Neutrophil (primary cell): ENCODE measurements around the gene LIPM.
A peak's percentile ranks its signal among the peaks of the same experiment; 100 is the strongest.

Experiments used
- H3K27ac ChIP-seq: fragments of 200-600 bp; sonication (generic); 2 replicates; pipeline ENCODE4 v1.5.1; 2016; ENCODE audit warnings: mild to moderate bottlenecking, moderate library complexity
- H3K27me3 ChIP-seq: fragments of 200-600 bp; sonication (generic); 2 replicates; pipeline ENCODE4 v1.6.0; 2016; ENCODE audit warnings: mild to moderate bottlenecking
- H3K36me3 ChIP-seq: fragments of 200-600 bp; sonication (generic); 2 replicates; pipeline ENCODE4 v1.5.1; 2017
- H3K4me1 ChIP-seq, 2 experiments: fragments of 200-600 bp in 1 of 2; sonication (generic) in 1 of 2; 1 replicate in 1 of 2; 2 replicates in 1 of 2; pipeline versions ENCODE4 v1.5.1 to v1.6.1; 2013 to 2016; ENCODE audit warnings: low read depth in 1 of 2, low read length in 1 of 2, mild to moderate bottlenecking in 1 of 2, moderate library complexity in 1 of 2; ENCODE audit not compliant: control insufficient read depth in 1 of 2, insufficient read depth in 1 of 2
- H3K4me3 ChIP-seq, 2 experiments: fragments of 200-600 bp in 1 of 2; sonication (generic) in 1 of 2; 1 replicate in 1 of 2; 2 replicates in 1 of 2; pipeline ENCODE4 v1.5.1; 2013 to 2016; ENCODE audit warnings: low read depth in 1 of 2, low read length in 1 of 2, mild to moderate bottlenecking in 1 of 2, moderate library complexity in 1 of 2
- H3K9me3 ChIP-seq: fragments of 200-600 bp; sonication (generic); 2 replicates; pipeline ENCODE4 v1.5.1; 2016
- TF ChIP-seq, protein P1 (sequence below): fragments of 200-600 bp; sonication (generic); IDR thresholded peaks from 2 replicates; pipeline ENCODE4 v1.5.1; 2016; ENCODE audit warnings: antibody characterized with exemption

LIPM gene

DNA sequence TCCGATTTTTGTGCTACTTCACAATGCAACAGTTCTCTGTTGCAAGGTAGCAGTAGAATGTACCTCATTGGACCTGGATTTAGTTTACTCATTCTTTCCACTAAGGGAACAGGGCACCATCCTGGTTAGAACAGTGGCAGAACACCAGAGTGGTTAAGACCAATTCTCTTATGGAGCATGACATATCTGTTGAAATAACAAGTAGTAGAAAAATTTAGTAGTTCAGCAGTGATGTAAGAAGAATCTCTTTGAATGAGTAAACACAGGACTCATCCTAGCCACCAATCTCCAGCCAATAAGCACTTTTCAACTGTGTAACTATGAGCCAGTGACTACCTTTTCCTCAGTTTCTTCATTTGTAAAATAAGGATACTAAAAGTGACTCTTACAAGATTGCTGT lies 46.7 kb downstream of the LIPM start:
- H3K4me1 ChIP-seq: peaks cover 89 to 93% of the 10 kb centered on the region in 2 experiments
- peak overlapping the region; percentile 52 to 65 for H3K4me3 ChIP-seq
- H3K9me3 ChIP-seq: no peaks in the 10 kb centered on the region
- no peaks in the 10 kb centered on the region for H3K27me3 ChIP-seq
- H3K27ac ChIP-seq: peak overlapping the region; percentile 84
- TF ChIP-seq, protein P1, sequence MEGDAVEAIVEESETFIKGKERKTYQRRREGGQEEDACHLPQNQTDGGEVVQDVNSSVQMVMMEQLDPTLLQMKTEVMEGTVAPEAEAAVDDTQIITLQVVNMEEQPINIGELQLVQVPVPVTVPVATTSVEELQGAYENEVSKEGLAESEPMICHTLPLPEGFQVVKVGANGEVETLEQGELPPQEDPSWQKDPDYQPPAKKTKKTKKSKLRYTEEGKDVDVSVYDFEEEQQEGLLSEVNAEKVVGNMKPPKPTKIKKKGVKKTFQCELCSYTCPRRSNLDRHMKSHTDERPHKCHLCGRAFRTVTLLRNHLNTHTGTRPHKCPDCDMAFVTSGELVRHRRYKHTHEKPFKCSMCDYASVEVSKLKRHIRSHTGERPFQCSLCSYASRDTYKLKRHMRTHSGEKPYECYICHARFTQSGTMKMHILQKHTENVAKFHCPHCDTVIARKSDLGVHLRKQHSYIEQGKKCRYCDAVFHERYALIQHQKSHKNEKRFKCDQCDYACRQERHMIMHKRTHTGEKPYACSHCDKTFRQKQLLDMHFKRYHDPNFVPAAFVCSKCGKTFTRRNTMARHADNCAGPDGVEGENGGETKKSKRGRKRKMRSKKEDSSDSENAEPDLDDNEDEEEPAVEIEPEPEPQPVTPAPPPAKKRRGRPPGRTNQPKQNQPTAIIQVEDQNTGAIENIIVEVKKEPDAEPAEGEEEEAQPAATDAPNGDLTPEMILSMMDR: no peak
- no peaks in the 10 kb centered on the region for H3K36me3 ChIP-seq

DNA sequence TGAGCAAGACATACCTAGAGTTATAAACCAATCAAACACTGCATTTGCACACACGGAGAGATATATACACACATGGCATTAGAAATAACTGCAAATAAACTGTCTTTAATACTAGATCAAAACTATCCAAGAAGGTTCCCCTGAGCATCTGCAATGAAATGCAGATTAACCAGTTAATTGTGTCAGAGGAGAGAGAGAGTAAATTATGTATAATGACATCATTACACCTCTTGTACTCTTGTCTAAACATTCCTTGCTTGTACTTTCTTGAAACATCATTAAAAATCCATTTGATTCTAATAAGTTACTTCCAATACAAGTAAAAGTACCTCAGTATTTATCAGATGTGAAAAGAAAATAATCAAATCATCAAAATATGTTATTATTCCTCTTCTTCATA lies 48.2 kb downstream of the LIPM start:
- H3K27ac ChIP-seq: peak overlapping the region; percentile 84

DNA sequence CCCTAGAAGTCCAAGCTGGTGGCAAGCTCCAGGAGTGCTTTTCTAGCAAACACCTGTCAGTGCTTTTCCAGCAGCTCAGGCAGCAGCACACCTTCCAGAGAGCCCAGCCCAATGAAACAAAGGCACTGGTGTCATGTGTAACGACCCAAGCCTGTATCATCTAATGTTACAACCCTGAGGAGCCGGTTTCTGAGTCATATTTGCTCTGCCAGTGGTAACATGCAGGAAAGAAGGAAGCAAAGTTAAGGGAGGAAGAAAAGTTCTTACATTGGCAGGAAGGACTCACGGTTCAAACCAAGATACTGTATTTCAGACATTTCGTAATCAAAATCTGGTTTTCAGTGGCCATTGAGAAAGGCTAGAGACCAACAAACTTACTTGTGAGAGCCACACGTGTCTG lies 49.2 kb downstream of the LIPM start, which contains the start of gene ANKRD22:
Gene ANKRD22 (minus strand): TSS at position 139 of the 400 bp plus-strand sequence. CDS start 237 bp downstream, outside the sequence.
- H3K4me3 ChIP-seq: peak within 1 kb of the TSS; percentile 52 to 65
- peak within 1 kb of the TSS; percentile 84 for H3K27ac ChIP-seq
- no peaks in the 10 kb centered on the region for H3K27me3 ChIP-seq
- H3K9me3 ChIP-seq: no peaks in the 10 kb centered on the region
- no peaks in the 10 kb centered on the region for H3K36me3 ChIP-seq
- TF ChIP-seq, protein P1: no peak
- H3K4me1 ChIP-seq: peaks cover 86 to 98% of the 10 kb centered on the region in 2 experiments

More for the DNA sequence above, 48.2 kb downstream of the LIPM start:
- Histone ChIP-seq H3K27me3 (no peaks in the 10 kb centered on the region), H3K4me3 (peak overlapping the region; percentile 52 to 65), H3K4me1 (peaks cover 87 to 97% of the 10 kb centered on the region in 2 experiments), H3K36me3 (no peaks in the 10 kb centered on the region), H3K9me3 (no peaks in the 10 kb centered on the region)
- TF ChIP-seq, protein P1: no peak

DNA sequence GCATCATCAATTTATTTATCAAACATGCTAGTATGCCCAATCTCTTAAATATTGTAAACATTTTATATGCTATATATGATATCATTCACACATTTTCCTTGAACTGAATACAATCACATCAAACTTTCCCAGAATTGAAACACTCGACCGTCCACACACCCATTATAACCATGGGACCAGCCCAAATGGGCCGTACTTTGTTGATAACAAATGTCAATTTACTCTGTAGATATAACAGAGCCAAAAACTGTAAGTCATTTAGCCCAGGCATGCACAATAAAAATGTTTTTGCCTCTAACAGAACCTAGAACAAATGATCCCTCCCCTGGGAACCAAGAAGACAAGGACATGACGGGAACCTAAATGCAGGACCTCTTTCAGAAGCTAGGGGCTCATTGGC lies 49.8 kb downstream of the LIPM start:
- Histone ChIP-seq H3K36me3 (no peaks in the 10 kb centered on the region), H3K27ac (peak overlapping the region; percentile 84), H3K4me1 (peaks cover 80 to 92% of the 10 kb centered on the region in 2 experiments), H3K27me3 (no peaks in the 10 kb centered on the region), H3K9me3 (no peaks in the 10 kb centered on the region), H3K4me3 (peak overlapping the region; percentile 52 to 65)
- TF ChIP-seq, protein P1: no peak

DNA sequence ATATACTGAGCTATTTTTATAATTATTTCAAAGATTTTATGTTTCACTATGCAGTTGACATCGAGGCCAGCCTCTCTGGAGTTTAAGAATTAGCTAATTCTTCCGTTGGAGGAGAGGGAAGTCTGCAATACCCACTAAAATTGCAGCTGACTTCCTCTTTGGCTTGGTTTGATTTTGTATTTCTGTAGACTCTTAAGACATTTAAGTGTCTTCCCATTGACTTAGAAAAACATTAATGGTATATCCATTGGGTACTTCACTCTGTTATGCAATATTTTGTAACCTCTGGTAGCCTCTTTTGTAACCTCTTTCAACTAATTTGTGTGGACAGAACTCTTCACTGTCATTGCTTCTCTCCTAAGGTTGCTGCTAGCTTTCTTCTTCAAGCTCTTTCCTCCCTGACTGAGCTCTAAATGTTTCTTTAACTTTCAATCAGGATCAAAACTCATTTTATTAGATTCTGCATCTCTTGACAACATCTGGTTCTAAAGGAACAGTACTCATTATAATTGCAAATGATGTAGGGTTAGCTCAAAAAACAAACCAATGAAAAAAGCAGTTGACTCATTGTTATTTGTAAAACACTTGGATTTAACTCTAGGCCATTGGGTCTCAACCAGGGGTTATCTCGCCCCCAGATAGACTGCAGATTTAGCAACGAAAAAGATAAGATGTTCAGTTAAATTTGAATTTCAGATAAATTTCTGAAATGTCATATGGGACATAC lies 50.8 kb downstream of the LIPM start:
- TF ChIP-seq, protein P1: no peak
- peaks cover 79 to 83% of the 10 kb centered on the region in 2 experiments for H3K4me1 ChIP-seq

More for the DNA sequence above, 50.8 kb downstream of the LIPM start:
- Histone ChIP-seq H3K9me3 (no peaks in the 10 kb centered on the region), H3K4me3 (peak overlapping the region; percentile 52 to 65), H3K27ac (peak overlapping the region; percentile 84), H3K36me3 (no peaks in the 10 kb centered on the region), H3K27me3 (no peaks in the 10 kb centered on the region)
